Body of pancreas (tissue), 4 donors: ENCODE results near the gene AGAP1.

Source experiments
- CTCF ChIP-seq, 7 experiments: fragments of 450-650 bp in 4 of 7; fragments of 200-600 bp in 3 of 7; sonication (generic) in 3 of 7; IDR thresholded peaks; one replicate each; pipeline ENCODE4 v1.5.1; 2016 to 2019; ENCODE audit warnings: antibody characterized with exemption in 7 of 7
- POLR2A ChIP-seq, 3 donors: fragments of 450-650 bp; IDR thresholded peaks; one replicate each; pipeline ENCODE4 v1.6.1; 2016; ENCODE audit warnings: antibody characterized with exemption in 3 of 3, mild to moderate bottlenecking in 2 of 3

DNA sequence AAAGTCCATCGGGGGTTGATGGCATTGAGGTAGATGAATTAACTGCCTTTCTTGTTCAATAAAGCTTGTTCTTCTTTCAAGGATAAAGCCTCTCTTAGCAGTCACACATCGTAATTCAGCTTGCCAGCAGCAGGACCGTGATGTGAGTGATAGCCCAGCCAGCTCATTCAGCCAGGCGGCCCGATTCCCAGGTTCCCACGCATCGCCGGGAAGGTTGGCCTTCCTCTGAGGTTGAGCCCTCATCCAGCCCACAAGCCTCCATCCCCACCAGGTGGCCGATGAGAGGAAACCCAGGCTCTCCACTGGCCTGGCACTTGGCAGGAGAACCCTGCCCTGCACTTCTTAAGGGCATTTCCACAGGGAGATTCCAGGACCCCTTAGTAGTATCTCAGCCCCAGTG, 4.7 kb downstream of the AGAP1 start:
- TF ChIP-seq POLR2A (IDR thresholded peaks at IDR 0.05), result no peak
- TF ChIP-seq CTCF (IDR thresholded peaks at IDR 0.05), result peak; percentile 31 to 78 (median 66)
